Thoracic aorta (tissue), 2 donors: ENCODE data around the gene ZP1. TPM values are rescaled to one million over a fixed set of nuclear protein-coding genes. Genes with fewer than 3 reads are reported as not detected.
"Not testable (repeated sequence)": the region's sequence is repeated elsewhere in the genome, so short reads cannot be mapped to it uniquely, and the experiment has no call there.

Experiments used
- ATAC-seq: fragments of 150-250 bp; one replicate; pipeline ENCODE4 v1.8.0; 2017; ENCODE audit warnings: low read depth; ENCODE audit not compliant: insufficient number of reproducible peaks, low FRiP score
- DNase-seq: peaks from one replicate; pipeline ENCODE4 v3.0.0-alpha.2; 2020; ENCODE audit warnings: low spot score
- H3K27ac ChIP-seq, 2 donors: fragments of 200-600 bp; sonication (generic); 1 replicate in 1 of 2; 2 replicates in 1 of 2; pipeline ENCODE4 v1.5.1; 2016; ENCODE audit warnings: mild to moderate bottlenecking in 2 of 2, moderate library complexity in 2 of 2
- H3K27me3 ChIP-seq: fragments of 200-600 bp; sonication (generic); replicated peaks from 2 replicates; pipeline ENCODE4 v1.6.0; 2016; ENCODE audit warnings: mild to moderate bottlenecking; ENCODE audit not compliant: insufficient read depth
- H3K36me3 ChIP-seq: fragments of 200-600 bp; sonication (generic); one replicate; pipeline ENCODE4 v1.5.1; 2016
- H3K4me1 ChIP-seq, 2 donors: fragments of 200-600 bp; sonication (generic); 1 replicate in 1 of 2; 2 replicates in 1 of 2; pipeline versions ENCODE4 v1.5.1 to v1.6.0; 2016; ENCODE audit warnings: low read depth in 2 of 2, mild to moderate bottlenecking in 1 of 2; ENCODE audit not compliant: control insufficient read depth in 1 of 2
- H3K4me3 ChIP-seq: fragments of 200-600 bp; sonication (generic); 2 replicates; pipeline ENCODE4 v1.5.1; 2016; ENCODE audit warnings: mild to moderate bottlenecking
- H3K9me3 ChIP-seq: fragments of 200-600 bp; sonication (generic); 2 replicates; pipeline ENCODE4 v1.5.1; 2016
- CTCF ChIP-seq: fragments of 200-600 bp; sonication (generic); IDR thresholded peaks from one replicate; pipeline ENCODE4 v1.5.1; 2019; ENCODE audit warnings: antibody characterized with exemption
- total RNA-seq, 2 donors: library from RNA; depleted of rRNA; stranded (reverse); fragments of >200 nt; gene quantifications; one replicate each; pipeline versions ENCODE4 v1.1.0 to v1.2.3, GENCODE V29; 2016

The ZP1 gene
- not detected for total RNA-seq

GRCh38 chr11:60866911-60867870, at the start of gene ZP1:
Gene ZP1 (plus strand): TSS chr11:60867542. CDS start chr11:60867562, 20 bp downstream.
- no peak for TF ChIP-seq CTCF
- Histone ChIP-seq H3K9me3 (no peaks in the 10 kb centered on the region), H3K4me3 (no peak within 1 kb of the TSS), H3K36me3 (no peaks in the 10 kb centered on the region), H3K27me3 (no peaks in the 10 kb centered on the region), H3K27ac (no peak within 1 kb of the TSS), H3K4me1 (peaks cover 0 to 11% of the 10 kb centered on the region in 2 donors)
- DNase-seq: no peak
- no peak for ATAC-seq

GRCh38 chr11:60818057-60818456, 49.3 kb upstream of the ZP1 start:
- Histone ChIP-seq H3K27ac (no peak overlapping the region), H3K36me3 (no peaks in the 10 kb centered on the region), H3K27me3 (no peaks in the 10 kb centered on the region), H3K9me3 (peaks cover 8% of the 10 kb centered on the region), H3K4me1 (no peaks in the 10 kb centered on the region), H3K4me3 (no peak overlapping the region)
- DNase-seq: no peak
- no peak for ATAC-seq
- TF ChIP-seq CTCF: no peak

- no peaks in the 10 kb centered on the region for H3K4me1 ChIP-seq
- no peaks in the 10 kb centered on the region for H3K27me3 ChIP-seq
- no peak overlapping the region for H3K4me3 ChIP-seq
- TF ChIP-seq CTCF: no peak
- H3K27ac ChIP-seq: no peak overlapping the region
- ATAC-seq: no peak
- no peak for DNase-seq
- peaks cover under 1% of the 10 kb centered on the region for H3K9me3 ChIP-seq
- H3K36me3 ChIP-seq: no peaks in the 10 kb centered on the region
Measured at GRCh38 chr11:60821827-60822599, 45.3 kb upstream of the ZP1 start.

GRCh38 chr11:60823745-60824306, 43.5 kb upstream of the ZP1 start:
- not testable (repeated sequence) for H3K4me3 ChIP-seq, H3K36me3 ChIP-seq, H3K27me3 ChIP-seq, H3K9me3 ChIP-seq, ATAC-seq, H3K4me1 ChIP-seq, H3K27ac ChIP-seq, DNase-seq

GRCh38 chr11:60825118-60825517, 42.2 kb upstream of the ZP1 start:
- no peaks in the 10 kb centered on the region for H3K4me1 ChIP-seq
- no peak for TF ChIP-seq CTCF
- no peaks in the 10 kb centered on the region for H3K27me3 ChIP-seq
- no peaks in the 10 kb centered on the region for H3K9me3 ChIP-seq
- DNase-seq: no peak
- H3K27ac ChIP-seq: no peak overlapping the region
- no peak for ATAC-seq
- H3K4me3 ChIP-seq: no peak overlapping the region
- no peaks in the 10 kb centered on the region for H3K36me3 ChIP-seq
